Measurements from ENCODE around the gene CFAP61. TPM values are rescaled to one million over a fixed set of nuclear protein-coding genes. Genes with fewer than 3 reads are reported as not detected.
"Not testable (repeated sequence)": the region's sequence is repeated elsewhere in the genome, so short reads cannot be mapped to it uniquely, and the experiment has no call there.

Gene CFAP61
- total RNA-seq, 2 donors from 2014 or later, result not detected

DNA sequence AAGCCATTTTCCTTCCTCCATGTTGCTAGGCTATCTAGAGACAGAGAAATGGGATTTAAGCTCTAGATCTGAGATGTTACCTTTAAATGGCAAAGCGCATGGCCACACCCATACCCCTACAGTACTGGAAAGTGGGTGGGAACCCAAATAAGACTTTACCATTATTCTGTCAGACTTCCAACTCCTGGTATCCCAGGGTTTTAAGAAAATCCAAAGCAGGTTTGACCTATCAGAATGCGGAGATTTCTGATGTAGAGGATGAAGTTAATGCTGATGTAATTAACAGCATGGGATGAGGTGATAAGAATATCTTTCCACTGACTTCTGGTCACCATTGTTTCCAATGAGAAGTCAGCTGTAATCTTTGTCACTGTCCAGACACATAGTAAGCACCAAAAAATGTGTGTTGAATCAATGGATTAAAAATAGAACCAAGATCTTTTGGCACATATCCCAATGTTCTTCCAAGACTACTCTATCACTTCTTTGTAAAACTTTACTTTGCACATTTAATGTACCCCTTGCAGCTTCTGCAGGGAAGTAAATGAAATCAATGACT is 174.8 kb downstream of the CFAP61 start:
- Mint-ChIP-seq H3K36me3 (ENCODE audit: low read depth) (no peaks in the 10 kb centered on the region), H3K4me3 (no peak overlapping the region)

DNA sequence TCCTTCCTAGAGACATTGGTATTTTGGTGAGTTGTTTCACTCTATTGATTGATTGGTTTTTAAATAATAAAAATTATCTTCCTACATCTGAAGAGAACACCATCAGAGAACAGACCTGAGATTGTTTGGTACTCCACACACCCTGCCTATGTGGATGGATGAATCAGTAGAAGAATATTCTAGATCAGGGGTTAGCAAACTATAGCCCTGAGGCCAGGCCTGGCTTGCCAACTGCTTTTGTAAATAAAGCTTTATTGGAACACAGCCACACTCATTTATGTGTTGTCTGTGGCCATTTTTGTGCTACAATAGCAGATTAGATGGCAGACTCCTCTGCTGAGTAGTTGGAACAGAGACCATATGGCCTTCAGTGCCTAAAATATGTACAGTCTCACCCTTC is 176.0 kb downstream of the CFAP61 start:
- Mint-ChIP-seq H3K27me3 (peaks cover 17% of the 10 kb centered on the region), H3K4me1 (no peaks in the 10 kb centered on the region), H3K4me3 (no peak overlapping the region), H3K27ac (no peak overlapping the region), H3K9me3 (no peaks in the 10 kb centered on the region), H3K36me3 (ENCODE audit: low read depth) (no peaks in the 10 kb centered on the region)
- no peak for ATAC-seq (replicated peaks)

More for the DNA sequence above, 174.8 kb downstream of the CFAP61 start:
- ATAC-seq (replicated peaks), result no peak
- peaks cover 18% of the 10 kb centered on the region for H3K27me3 Mint-ChIP-seq
- no peak overlapping the region for H3K27ac Mint-ChIP-seq
- H3K9me3 Mint-ChIP-seq, result no peaks in the 10 kb centered on the region
- H3K4me1 Mint-ChIP-seq, result no peaks in the 10 kb centered on the region

DNA sequence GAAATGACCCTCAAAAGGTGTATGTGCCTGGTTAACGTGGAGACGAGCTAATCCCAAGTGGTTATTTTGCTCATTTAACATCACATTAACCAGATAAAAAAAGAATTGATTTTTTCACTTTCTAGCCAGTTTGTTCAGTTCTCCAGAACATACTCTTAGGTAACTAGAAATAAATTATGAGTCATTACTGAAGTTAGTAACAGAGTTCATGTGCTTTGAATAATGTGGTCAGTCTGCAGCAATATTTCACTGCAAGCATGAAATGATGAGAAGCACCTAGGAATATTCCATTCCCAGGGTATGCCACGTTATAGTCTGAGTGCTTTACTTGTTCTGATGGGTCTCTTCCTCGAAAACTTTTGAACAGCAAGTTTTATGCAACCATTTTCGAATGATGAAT is 177.3 kb downstream of the CFAP61 start:
- H3K4me3 Mint-ChIP-seq, result no peak overlapping the region
- H3K4me1 Mint-ChIP-seq, result no peaks in the 10 kb centered on the region
- peaks cover 18% of the 10 kb centered on the region for H3K27me3 Mint-ChIP-seq
- H3K36me3 Mint-ChIP-seq (ENCODE audit: low read depth), result no peaks in the 10 kb centered on the region
- no peak for ATAC-seq (replicated peaks)
- H3K27ac Mint-ChIP-seq, result no peak overlapping the region
- H3K9me3 Mint-ChIP-seq, result no peaks in the 10 kb centered on the region

DNA sequence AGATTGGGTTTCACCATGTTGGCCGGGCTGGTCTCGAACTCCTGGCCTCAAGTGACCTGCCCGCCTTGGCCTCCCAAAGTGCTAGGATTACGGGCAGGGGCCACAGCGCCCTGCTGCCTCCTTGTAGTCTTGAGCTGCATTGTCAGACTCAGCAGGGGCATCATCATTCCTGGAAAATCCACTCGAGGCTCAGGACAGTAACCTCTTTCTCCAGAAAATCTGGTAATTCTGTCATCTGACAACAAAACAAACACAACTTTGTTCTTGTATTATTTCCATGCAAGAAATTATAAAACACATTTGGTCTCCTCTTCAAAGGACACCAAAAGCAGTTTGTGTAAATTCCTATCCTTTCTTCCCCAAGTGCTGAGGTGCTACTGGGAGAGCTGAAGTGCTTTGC is 178.4 kb downstream of the CFAP61 start:
- Mint-ChIP-seq H3K36me3 (ENCODE audit: low read depth) (no peaks in the 10 kb centered on the region), H3K27me3 (peaks cover 22% of the 10 kb centered on the region), H3K4me3 (no peak overlapping the region), H3K27ac (no peak overlapping the region), H3K9me3 (no peaks in the 10 kb centered on the region), H3K4me1 (no peaks in the 10 kb centered on the region)
- no peak for ATAC-seq (replicated peaks)

DNA sequence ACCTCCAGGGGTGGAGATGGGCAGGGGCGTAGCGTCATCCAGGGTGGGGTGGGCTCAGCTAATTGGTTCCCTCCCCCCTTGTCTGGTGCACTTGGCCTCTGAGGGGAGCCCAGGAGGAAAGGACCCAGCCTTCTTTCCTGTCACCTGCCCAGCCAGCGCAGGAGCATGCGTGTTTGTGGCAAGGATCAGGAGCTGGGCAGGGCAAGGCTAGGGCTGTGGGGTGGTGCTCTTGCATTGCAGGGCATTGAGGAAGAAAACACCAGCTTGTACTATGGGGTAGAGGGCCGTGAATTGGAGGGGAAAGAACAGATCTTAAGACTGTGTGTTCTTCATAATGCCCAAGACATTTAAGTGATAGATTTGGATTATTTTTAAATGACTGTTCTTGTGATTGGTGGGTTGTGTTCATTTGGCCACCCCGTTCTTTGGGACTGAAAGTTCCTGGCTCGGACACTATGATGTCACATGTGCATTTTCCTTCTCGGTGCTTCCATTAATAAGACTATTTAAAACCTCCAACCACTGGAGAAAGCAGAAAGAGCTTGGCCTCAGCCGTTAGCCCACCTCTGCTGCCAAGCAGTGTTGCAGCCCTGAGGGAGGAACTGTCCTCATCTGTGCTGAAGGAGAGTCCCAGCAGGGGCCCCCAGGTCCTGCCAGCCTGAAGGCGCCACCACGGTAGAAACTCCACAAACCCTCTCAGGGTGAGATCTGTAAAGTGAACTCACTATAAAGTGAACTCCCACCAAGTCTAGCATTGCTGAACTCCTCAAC is 179.4 kb downstream of the CFAP61 start:
- Mint-ChIP-seq H3K4me1 (no peaks in the 10 kb centered on the region), H3K36me3 (ENCODE audit: low read depth) (no peaks in the 10 kb centered on the region), H3K27ac (no peak overlapping the region), H3K4me3 (no peak overlapping the region), H3K9me3 (no peaks in the 10 kb centered on the region), H3K27me3 (peaks cover 20% of the 10 kb centered on the region)
- no peak for ATAC-seq (replicated peaks)

DNA sequence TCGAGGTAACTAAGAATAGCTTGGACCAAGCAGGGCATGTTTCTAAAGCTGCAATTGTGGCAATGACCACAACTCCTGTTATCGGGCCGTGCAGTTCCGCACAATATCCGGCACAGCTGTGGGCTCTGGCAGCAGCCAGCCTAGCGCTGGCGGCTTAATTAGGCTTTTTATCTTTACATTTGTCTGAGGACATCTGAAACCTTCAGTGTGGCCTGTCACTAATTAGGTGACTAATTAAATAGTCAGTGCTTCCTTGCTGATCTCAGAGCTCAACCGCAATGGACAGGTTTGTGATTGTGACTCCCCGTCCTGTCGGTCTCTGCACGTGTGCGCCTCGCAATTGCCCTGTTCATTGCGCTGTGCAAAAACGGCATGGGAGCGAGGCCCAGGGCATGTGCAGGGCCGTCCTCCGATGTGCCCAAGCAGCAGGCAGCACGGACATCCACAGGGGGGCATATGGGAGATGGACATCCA is 180.7 kb downstream of the CFAP61 start:
- ATAC-seq (replicated peaks), result no peak
- Mint-ChIP-seq H3K36me3 (ENCODE audit: low read depth) (no peaks in the 10 kb centered on the region), H3K4me1 (no peaks in the 10 kb centered on the region), H3K27ac (no peak overlapping the region), H3K27me3 (peaks cover 24% of the 10 kb centered on the region), H3K4me3 (no peak overlapping the region), H3K9me3 (no peaks in the 10 kb centered on the region)

DNA sequence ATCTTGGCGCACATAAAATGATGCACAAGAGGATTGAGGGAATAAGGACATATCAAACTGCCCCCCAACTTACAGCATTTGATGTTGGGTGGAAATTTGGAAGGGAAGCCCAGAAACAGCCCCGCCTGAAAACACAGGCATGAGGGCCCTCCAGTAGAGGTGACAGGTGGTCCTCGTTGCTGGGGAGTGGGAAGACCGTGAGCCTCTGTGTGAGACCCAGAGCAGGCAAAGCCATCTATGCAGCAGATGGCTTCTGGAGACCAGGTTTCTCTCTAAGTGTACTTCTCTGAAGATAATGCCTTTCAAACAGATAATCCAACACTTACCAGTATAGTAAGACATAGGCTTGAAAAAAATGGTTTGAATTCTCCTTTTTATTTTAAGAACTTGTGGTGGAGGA is 183.3 kb downstream of the CFAP61 start:
- no peak for ATAC-seq (replicated peaks)
- Mint-ChIP-seq H3K9me3 (no peaks in the 10 kb centered on the region), H3K4me3 (no peak overlapping the region), H3K27ac (no peak overlapping the region), H3K36me3 (ENCODE audit: low read depth) (no peaks in the 10 kb centered on the region), H3K4me1 (no peaks in the 10 kb centered on the region), H3K27me3 (peaks cover 24% of the 10 kb centered on the region)

DNA sequence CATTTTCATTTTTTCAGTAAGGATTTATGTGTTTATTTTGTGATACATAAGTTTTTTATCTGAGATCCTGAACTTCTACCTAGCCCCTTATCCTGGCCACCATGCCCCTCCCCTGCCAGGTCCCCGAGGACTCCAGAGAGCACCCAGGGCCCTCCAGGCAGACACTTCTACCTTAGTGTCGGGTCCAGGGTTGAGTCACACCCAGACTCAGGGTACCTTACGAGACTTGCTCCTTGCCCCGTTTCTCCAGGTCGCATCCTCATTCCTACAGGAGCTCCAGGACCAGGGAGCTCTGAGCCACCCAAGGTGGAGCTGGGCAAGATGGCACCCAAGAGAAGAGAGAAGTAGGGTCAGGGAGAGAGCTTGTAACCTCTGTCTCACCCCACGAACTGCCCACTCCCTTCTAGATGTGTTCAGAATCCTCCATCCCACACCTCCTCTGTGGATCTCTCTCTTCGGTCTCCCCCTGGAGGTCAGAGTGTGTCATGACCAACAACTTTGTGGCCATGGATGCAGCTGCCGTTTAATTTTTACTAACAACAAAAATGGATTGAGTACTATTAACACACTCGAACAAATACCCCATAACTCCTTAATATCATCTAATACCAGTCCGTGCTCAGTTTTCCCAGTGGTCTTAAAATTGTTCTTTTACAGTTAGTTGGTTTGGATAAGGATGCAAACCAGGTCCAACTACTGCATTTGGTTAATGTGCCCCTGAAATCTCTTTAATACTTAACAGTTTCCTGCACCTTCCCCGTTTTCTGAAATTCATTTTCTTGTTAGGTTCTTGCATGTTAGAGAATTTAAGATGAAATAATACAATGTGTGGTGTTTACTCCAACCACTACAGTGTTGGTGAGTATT is 185.0 kb downstream of the CFAP61 start:
- H3K36me3 Mint-ChIP-seq (ENCODE audit: low read depth), result no peaks in the 10 kb centered on the region
- no peaks in the 10 kb centered on the region for H3K9me3 Mint-ChIP-seq
- H3K4me1 Mint-ChIP-seq, result no peaks in the 10 kb centered on the region
- H3K27ac Mint-ChIP-seq, result no peak overlapping the region
- H3K4me3 Mint-ChIP-seq, result no peak overlapping the region
- H3K27me3 Mint-ChIP-seq, result peaks cover 21% of the 10 kb centered on the region
- ATAC-seq (replicated peaks), result peak; percentile 21

DNA sequence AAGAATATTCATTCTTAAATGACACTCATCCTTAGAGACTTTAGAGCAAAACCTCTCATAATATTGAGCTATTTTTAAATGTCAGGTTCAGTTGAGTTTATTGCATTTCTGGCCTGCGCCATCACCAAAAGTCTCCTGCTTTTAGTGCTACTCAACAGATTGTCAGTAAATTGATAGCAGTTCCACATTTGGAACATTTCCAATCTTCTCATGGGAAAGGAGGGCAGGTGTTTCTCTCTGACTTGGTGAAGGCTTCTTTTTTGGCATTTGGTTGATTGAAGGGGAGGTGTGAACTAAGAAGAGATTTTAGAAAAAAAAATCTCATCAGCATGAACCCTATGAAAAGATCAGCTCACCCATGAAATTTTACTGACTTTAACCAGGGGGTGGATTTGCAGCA is 189.6 kb downstream of the CFAP61 start:
- H3K36me3 Mint-ChIP-seq (ENCODE audit: low read depth), result no peaks in the 10 kb centered on the region
- H3K9me3 Mint-ChIP-seq, result peaks cover 5% of the 10 kb centered on the region
- H3K27me3 Mint-ChIP-seq, result peaks cover 21% of the 10 kb centered on the region
- H3K4me3 Mint-ChIP-seq, result no peak overlapping the region
- H3K4me1 Mint-ChIP-seq, result no peaks in the 10 kb centered on the region
- no peak for ATAC-seq (replicated peaks)
- H3K27ac Mint-ChIP-seq, result no peak overlapping the region

DNA sequence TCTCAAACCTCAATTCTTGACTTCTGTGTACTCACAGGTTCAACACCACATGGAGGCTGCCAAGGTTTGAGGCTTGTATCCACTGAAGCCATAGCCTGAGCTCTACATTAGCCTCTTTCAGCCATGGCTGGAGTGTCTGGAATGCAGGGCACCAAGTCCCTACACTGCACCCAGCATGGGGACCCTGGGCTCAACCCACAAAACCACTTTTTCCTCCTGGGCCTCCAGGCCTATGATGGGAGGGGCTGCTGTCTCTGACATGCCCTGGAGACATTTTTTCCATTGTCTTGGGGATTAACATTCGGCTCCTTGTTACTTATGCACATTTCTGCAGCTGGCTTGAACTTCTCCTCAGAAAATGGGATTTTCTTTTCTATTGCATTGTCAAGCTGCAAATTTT is 192.1 kb downstream of the CFAP61 start:
- not testable (repeated sequence) for H3K9me3 Mint-ChIP-seq; H3K4me1 Mint-ChIP-seq; H3K36me3 Mint-ChIP-seq (ENCODE audit: low read depth); ATAC-seq (replicated peaks); H3K4me3 Mint-ChIP-seq; H3K27ac Mint-ChIP-seq
- H3K27me3 Mint-ChIP-seq, result peaks cover 22% of the 10 kb centered on the region

DNA sequence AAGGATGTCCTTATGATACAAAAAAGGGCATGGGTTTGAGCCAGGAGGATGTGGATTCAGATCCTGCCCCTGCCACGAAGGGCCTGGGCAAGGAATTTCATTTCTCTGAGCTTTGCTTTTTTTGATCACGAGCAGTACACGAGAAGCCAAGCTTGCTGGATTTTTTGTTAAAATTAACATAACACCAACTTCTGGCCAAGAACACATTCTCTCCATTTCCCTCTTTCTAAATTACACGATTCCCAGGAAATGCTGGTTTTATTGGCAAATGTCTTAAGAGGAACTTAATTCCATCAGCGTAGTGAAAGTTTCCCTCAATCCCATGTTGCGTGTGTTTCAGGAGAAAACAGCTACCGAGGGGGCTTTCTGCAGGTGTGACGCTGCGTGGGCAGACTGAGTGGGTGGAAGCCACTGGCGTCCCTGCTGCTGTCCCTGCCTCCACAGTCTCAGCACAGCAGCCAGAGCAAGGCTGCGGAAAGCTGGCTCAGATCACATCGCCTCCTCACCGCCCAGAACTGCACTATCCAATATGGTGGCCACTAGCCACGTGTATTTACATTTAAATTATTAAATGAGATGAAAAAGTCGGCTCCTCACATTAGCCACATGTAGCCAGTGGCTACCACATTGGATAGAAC is 194.8 kb downstream of the CFAP61 start:
- no peak overlapping the region for H3K27ac Mint-ChIP-seq
- no peaks in the 10 kb centered on the region for H3K4me1 Mint-ChIP-seq
- no peak for ATAC-seq (replicated peaks)
- peaks cover 5% of the 10 kb centered on the region for H3K9me3 Mint-ChIP-seq
- peaks cover 20% of the 10 kb centered on the region for H3K27me3 Mint-ChIP-seq
- H3K4me3 Mint-ChIP-seq, result no peak overlapping the region
- H3K36me3 Mint-ChIP-seq (ENCODE audit: low read depth), result no peaks in the 10 kb centered on the region

DNA sequence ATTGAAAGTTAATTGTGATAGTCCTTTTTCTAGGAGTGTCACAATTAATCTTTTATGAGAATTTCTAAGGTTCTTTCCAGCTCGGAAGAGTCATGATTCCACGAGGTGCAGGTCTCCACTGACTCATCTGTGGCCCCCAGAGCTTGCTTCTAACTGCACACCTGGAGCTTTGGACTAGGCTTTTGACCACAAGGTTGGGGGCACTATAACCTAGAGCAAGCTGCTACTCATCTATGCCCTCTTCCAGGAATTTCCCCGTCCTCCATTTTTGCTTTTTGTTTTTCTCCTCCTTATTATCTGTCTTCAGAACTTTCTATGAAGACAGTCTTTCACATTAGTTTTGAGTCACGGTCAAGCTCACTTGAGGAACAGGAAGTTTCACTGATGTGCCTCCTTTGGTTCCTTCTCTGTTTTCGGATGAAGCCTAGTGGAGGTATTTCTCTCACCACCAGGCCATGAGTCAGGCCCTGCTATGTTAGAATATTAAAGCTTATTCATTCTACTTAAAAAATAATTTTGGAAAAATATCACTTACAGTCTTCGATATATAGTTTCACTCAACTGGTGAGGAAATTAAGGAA is 196.4 kb downstream of the CFAP61 start:
- Mint-ChIP-seq H3K27ac (no peak overlapping the region), H3K4me1 (no peaks in the 10 kb centered on the region), H3K4me3 (no peak overlapping the region), H3K36me3 (ENCODE audit: low read depth) (no peaks in the 10 kb centered on the region), H3K9me3 (peaks cover 5% of the 10 kb centered on the region), H3K27me3 (peaks cover 17% of the 10 kb centered on the region)
- ATAC-seq (replicated peaks), result no peak

DNA sequence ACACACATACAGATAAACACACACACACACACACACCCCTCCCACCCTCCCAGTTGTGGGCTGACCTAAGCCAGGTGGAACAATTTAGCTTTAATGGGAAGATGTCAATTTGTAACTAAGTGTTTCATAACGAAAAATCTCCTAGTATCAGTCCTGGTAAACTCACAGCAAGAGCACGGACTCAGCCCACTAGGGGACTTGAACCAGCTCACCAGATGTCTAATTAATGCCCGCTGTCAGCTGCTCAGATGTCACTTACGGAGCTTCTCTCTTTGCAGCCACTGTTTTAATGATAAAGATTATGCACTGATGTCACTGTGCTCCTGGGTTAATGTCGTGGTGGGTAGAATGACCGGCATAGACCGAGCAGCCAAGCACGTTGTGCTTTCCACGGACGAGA is 199.0 kb downstream of the CFAP61 start:
- H3K9me3 Mint-ChIP-seq, result no peaks in the 10 kb centered on the region
- ATAC-seq (replicated peaks), result no peak
- no peaks in the 10 kb centered on the region for H3K4me1 Mint-ChIP-seq
- peaks cover 12% of the 10 kb centered on the region for H3K27me3 Mint-ChIP-seq
- no peak overlapping the region for H3K4me3 Mint-ChIP-seq
- no peaks in the 10 kb centered on the region for H3K36me3 Mint-ChIP-seq (ENCODE audit: low read depth)
- no peak overlapping the region for H3K27ac Mint-ChIP-seq

DNA sequence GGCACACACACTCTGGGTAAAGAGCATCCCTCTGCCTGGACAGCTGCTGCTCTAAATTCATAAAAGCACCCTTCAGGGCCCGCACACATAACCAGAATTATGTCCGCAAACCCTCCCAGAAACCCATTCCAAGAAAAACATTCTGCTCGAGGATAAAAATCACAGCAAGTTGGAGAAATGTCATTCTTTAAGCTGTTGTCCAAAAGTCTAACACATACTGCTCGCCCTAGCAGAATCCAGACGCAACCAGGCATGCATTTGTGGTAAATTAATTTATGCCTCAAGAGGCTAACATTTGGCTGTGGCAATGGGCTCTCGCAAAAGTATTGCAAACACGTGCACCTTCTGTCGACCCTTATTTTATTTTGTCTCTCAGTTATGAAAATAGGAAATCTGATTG is 199.5 kb downstream of the CFAP61 start:
- H3K9me3 Mint-ChIP-seq, result no peaks in the 10 kb centered on the region
- no peak for ATAC-seq (replicated peaks)
- no peaks in the 10 kb centered on the region for H3K4me1 Mint-ChIP-seq
- H3K36me3 Mint-ChIP-seq (ENCODE audit: low read depth), result no peaks in the 10 kb centered on the region
- no peak overlapping the region for H3K27ac Mint-ChIP-seq
- H3K4me3 Mint-ChIP-seq, result no peak overlapping the region
- peaks cover 12% of the 10 kb centered on the region for H3K27me3 Mint-ChIP-seq
